Cardiac fibroblast (primary cell): ENCODE measurements around the gene MYO5B.

Experiments
- DNase-seq, 2 donors: peaks; one replicate each; pipeline versions ENCODE4 v3.0.0 to v3.0.0-alpha.2; 2010; ENCODE audit warnings: low read depth in 2 of 2
- H3K4me3 ChIP-seq, 2 donors: replicated peaks in 1 of 2; 1 replicate in 1 of 2; 2 replicates in 1 of 2; pipeline ENCODE4 v1.5.1; 2011; ENCODE audit warnings: low read depth in 2 of 2, low read length in 2 of 2, mild to moderate bottlenecking in 2 of 2, moderate library complexity in 1 of 2
- TF ChIP-seq, protein P1 (sequence below): IDR thresholded peaks from one replicate; pipeline ENCODE4 v1.5.1; 2011; ENCODE audit warnings: low read depth, mild to moderate bottlenecking, low read length, inconsistent platforms

MYO5B gene

DNA sequence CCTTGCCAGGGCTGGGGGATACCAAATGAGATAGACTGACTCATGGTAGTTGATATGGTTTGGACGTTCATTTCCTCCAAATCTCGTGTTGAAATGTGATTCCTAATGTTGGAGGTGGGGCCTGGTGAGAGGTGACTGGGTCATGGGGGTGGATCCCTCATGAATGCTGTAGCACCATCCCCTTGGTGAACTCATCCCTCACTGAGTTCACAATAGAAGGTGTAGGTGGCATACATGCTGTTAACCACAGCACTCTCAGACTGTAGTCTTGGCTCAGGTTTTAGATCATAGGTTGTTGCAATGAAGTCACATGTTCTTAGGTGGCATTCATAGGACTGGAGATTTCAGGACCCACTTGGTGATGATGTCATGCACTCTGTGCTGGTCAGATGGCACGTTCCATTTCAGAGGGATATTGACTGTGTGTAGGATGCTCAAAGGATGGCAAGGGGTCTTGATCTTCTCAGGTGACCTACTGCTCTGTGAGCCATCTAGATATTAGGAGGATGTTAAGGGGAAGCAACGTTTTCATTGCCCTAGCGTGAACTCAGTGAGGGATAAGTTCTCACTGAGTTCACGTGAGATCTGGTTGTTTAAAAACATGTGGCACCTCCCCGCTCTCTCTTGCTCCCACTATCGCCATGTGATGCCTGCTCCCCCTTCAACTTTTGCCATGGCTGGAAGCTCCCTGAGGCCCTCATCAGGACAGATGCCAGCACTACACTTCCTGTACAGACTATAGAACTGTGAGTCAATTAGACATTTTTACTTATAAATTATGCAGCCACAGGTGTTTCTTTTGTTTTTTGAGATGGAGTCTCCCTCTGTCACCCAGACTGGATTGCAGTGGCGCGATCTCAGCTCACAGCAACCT is 307.8 kb downstream of the MYO5B start:
- DNase-seq, result no peak
- H3K4me3 ChIP-seq, result no peak overlapping the region
- TF ChIP-seq, protein P1, sequence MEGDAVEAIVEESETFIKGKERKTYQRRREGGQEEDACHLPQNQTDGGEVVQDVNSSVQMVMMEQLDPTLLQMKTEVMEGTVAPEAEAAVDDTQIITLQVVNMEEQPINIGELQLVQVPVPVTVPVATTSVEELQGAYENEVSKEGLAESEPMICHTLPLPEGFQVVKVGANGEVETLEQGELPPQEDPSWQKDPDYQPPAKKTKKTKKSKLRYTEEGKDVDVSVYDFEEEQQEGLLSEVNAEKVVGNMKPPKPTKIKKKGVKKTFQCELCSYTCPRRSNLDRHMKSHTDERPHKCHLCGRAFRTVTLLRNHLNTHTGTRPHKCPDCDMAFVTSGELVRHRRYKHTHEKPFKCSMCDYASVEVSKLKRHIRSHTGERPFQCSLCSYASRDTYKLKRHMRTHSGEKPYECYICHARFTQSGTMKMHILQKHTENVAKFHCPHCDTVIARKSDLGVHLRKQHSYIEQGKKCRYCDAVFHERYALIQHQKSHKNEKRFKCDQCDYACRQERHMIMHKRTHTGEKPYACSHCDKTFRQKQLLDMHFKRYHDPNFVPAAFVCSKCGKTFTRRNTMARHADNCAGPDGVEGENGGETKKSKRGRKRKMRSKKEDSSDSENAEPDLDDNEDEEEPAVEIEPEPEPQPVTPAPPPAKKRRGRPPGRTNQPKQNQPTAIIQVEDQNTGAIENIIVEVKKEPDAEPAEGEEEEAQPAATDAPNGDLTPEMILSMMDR, result no peak

DNA sequence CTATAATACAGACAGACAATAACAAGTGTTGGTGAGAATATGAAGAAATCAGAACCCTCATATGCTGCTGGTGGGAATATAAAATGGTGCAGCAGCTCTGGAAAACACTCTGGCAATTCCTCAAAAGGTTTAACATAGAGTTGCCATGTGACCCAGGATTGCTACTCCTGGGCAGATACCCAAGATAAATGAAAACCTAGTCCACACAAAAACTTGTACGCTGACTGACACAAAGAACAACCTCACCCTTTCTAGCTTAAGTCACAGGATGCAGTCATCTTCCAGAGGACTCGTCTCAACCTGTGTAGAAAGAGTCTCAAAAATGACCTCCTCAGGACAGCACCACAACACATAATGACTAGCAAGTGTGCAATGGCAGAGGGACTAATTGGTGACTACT is 310.0 kb downstream of the MYO5B start:
- no peak overlapping the region for H3K4me3 ChIP-seq
- TF ChIP-seq, protein P1, result no peak
- DNase-seq, result no peak

DNA sequence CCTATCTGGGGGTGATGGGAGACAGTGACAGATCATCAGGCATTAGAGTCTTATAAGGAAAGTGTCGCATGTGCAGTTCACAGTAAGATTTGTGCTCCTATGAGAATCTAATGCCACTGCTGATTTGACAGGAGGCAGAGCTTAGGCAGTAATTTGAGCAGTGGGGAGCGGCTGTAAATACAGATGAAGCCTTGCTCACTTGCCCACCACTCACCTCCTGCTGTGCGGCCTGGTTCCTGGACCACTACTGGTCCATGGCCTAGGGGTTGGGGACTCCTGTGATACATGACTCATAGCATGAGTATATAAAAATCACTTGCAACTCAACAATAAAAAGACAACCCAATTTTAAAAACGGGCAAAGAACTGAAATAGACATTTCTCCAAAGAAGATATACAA is 310.5 kb downstream of the MYO5B start:
- no peak for DNase-seq
- no peak overlapping the region for H3K4me3 ChIP-seq
- TF ChIP-seq, protein P1, result no peak

DNA sequence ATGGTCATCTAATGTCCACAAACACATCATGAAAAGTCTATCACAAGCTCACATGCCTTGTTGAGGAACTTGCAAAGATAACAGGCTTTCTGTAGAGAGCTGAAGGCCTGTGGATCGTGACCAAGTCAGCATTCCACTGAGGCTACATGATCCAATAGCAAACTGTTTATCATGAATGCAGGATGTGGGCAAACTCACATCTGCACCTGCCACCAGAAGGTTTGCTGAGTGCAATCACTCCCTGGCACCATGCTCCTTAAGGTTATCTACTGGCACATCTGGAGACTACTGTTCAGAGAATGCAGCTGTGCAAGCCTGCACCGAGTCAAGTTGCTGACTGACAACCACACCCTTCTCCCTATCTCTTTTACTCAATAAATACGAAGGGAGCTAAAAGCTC is 314.3 kb downstream of the MYO5B start:
- no peak overlapping the region for H3K4me3 ChIP-seq
- TF ChIP-seq, protein P1, result no peak
- peak in 1 of 2 donors; percentile 8 for DNase-seq

DNA sequence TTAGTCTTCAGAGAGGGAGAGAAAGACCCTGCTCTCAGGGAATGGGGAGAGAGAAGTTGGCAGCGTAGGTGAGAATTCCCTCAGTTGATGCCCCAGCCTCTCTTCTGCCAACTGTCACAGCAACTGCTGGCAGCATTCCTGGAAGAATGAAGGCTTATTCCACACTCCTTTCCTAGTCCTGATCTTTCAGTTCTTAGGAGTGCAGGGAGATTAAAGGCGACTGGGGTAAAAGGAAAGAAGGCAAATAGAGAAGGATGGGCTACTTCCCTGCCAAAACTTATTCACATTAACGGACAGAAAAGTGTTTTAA is 315.7 kb downstream of the MYO5B start:
- no peak overlapping the region for H3K4me3 ChIP-seq
- DNase-seq, result no peak
- TF ChIP-seq, protein P1, result no peak

DNA sequence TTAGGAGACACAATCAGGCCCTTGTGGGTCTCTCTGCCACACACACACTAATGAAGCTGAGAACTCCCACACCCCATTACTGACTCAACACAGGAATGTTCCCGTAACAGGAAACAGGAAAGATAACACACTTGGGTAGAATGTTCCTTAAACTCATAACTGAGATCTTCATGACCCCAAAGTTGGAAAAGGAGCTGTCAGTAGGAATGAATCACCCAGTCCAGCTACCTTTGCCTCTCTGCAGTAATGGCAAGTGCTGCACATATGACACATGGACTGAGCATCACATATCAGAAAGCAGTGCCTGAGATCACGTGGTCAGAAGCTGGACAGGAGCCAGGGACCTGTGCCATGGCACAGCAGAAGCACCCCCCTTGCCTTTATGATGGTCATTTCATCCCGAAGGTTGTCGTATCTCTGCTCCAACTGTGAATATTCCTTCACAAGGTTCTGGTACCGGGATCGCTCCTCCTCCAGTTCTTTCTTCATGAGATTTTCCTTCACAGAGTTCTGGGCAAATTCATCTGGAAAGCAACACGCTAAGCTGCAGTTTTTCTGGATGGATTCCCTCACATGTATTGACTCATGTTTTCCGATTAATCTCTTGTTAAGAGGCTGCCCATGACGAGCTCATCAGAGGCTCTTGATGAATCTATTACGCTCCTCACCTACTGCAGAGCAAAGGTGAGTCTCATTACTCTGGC is 316.2 kb downstream of the MYO5B start:
- no peak overlapping the region for H3K4me3 ChIP-seq
- TF ChIP-seq, protein P1, result no peak
- DNase-seq, result peak; percentile 10 to 14
